ENCODE data around the gene ADGRV1.

DNA sequence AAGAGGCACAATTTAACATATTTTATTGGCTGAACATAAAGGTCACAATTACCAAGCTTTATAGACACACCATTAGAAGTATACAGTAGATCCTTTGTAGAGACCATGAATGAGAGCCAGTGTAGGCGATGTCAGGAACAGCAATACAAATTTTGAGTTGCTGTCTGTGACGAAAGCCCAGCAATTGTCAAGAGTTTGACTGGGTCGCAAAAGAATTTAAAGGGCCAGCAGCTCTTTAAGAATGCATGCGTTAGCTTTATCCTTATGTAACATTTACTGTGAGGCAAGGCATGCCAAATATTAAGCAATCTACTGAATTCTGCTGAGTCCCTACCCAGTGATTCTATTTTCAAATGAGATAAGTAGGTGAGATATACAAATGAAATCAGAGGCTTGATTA, 587.6 kb downstream of the ADGRV1 start:
- TF ChIP-seq, protein P1, sequence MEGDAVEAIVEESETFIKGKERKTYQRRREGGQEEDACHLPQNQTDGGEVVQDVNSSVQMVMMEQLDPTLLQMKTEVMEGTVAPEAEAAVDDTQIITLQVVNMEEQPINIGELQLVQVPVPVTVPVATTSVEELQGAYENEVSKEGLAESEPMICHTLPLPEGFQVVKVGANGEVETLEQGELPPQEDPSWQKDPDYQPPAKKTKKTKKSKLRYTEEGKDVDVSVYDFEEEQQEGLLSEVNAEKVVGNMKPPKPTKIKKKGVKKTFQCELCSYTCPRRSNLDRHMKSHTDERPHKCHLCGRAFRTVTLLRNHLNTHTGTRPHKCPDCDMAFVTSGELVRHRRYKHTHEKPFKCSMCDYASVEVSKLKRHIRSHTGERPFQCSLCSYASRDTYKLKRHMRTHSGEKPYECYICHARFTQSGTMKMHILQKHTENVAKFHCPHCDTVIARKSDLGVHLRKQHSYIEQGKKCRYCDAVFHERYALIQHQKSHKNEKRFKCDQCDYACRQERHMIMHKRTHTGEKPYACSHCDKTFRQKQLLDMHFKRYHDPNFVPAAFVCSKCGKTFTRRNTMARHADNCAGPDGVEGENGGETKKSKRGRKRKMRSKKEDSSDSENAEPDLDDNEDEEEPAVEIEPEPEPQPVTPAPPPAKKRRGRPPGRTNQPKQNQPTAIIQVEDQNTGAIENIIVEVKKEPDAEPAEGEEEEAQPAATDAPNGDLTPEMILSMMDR (conservative IDR thresholded peaks at IDR 0.05; ENCODE audit: low read length), result no peak
- no peak for TF ChIP-seq EZH2phosphoT487 (IDR thresholded peaks at IDR 0.05; ENCODE audit: borderline replicate concordance)

Measured in Loucy (cell line).